Femur (tissue), 1 donor: Measurements from ENCODE around the gene POU2F1.
A peak's percentile ranks its signal among the peaks of the same experiment; 100 is the strongest.

ENCODE experiments used
- DNase-seq: peaks from one replicate; pipeline ENCODE4 v3.0.0-alpha.2; 2017

The POU2F1 gene

DNA sequence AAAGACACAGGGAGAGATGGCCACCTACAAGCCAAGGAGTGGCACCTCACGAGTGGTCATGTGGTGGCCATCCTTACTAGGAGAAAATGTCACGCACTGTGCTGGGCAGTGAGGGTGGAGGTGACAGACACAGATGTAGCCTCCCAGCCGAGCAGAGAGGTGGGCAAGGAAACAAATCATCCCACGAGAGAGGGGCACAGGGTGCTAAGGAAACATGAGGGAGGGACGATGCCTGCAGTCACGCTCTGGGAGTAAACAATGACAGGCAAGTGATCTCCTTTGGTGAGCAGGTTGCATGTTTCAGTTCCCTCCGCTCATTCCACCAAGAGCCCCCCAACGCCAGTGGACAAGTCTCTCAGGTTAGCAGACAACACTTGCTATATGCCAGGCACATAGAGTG is 231.8 kb downstream of the POU2F1 start:
- DNase-seq: no peak

DNA sequence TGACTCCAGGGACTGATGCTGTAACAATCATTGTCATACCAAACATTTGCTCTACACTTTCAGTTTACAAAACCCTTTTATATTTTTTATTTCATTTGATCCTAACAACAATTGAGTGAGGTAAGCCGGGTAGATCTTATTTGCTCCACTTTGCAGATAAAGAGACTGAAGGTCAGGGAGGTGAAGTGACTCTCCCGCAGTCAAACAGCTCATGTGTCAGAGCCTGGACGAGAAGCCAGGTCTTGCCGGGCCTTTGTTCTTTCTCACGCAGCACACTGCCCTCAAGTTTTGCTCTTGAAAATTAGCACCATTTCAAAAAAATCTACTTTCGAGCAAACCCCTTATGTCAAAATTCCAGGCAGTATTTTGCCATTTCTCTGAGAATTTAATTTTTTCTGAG is 232.4 kb downstream of the POU2F1 start:
- no peak for DNase-seq

DNA sequence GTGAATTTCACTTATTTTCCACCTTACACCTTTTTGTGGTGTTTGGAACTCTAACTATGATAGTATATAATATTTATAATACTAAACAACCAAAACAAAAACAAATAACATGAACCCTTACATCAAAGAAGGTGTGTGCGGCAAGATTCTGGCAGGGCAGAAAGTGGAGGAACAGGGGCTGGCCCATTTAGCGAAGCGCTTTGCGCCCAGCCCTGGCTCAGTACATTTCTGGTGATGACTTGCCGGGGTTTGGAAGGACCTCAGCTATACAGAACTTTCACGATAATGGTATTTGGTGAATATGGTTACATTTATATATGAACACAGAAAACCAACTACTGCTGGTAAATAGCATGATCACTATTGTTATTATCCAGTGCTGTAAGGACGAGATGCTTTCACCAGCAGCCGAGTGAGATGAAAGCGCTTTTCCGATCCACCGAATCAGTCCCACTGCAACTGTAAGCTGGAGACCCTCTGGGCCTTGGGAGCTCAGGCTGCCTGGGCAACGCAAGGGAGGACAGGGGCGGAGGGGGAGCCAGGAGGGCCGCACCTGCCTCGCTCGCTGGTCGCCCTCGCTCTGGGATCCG is 233.7 kb downstream of the POU2F1 start:
- DNase-seq: no peak

DNA sequence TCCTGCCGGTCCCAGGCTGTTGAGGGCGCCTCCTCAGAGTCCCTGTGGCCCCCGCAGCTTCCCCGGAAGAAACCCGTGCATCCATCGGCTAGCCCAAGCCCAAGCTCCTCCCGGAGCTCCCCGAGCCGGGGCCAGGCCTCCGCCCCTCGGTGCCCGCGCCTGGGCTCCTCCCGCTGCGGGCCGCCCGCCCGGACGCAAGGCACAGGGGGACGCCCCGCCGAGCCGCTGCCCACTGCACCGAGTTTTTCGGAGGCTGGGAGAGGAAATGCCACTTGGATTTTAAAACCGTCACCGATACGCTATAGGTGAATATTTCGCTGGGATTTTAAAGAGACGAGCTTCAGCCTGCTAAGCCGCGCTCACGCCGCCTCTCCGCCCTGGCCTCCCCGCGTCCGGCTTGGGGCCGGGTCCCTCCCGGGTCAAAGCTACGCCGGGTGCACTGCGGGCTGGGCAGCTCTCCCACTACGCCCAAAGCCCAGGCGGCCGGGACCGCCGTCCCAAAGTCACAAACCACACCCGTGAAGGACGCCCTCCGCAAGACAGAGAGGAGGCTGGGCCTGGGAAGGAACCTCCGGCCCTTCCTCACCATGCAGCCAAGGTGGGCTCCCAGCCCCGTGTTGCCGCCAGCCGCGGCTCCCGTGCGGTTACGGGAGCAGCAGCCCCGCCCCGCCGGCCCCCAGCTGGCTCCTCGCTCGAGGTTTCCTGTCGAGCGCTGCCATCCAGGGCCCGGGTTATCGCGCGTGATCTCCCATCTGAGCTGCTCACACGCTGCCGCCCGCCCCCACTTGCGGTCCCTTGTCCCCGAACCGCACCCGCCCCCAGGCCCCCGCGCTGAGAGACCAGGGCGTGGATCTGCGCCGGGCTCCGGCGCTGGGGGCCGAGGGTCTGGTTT is 234.5 kb downstream of the POU2F1 start:
- peak; percentile 69 for DNase-seq

DNA sequence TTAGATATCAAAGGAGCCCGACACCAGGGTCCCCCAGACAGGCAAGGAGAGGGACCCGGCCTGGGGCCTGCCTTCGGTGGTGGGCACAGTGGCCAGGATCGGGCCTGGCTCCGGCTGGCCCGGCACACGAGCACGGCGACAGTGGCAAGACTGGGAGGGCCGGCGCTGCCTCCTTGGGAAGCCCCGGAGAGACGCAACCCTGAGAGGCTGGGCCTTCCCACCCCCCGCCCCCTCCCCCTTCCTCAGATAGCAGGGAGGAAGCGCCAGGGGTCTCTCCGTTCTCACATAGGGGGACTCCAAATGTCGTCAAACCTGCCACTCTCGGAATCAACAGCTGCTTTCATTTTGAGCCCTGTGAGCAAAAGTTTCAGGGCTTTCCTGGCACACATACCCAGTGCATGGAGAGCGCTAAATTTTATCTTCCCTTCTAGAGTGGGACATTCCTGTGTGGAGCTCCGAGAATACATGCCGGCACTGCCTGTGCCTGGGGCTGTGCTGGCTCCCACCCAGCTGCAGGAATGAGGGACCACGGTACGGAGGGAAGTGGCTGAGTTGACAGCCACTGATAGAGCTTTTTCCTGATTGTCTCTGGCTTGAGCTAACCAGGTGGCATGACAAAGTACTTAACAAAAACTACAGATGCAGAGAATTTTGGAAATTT is 235.2 kb downstream of the POU2F1 start:
- DNase-seq: peak; percentile 47

DNA sequence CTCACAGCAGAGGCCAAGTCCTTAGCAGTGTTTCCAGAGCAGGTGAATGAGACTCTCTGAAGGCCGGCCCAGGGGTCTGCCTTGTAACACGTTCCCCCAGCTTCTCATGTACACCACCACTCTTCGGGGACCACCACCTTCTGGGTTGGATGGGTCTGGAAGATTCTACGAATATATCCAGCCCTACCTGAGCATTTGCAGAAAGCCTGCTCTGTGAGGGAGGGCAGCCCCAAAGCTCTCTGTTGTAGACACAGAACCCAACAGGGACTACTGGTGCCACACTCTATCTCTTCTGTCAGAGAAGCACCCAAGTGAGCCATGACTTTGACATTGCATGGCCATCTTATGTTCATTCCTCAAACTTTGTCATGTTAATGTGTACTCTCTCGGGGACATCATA is 235.8 kb downstream of the POU2F1 start:
- DNase-seq: no peak

DNA sequence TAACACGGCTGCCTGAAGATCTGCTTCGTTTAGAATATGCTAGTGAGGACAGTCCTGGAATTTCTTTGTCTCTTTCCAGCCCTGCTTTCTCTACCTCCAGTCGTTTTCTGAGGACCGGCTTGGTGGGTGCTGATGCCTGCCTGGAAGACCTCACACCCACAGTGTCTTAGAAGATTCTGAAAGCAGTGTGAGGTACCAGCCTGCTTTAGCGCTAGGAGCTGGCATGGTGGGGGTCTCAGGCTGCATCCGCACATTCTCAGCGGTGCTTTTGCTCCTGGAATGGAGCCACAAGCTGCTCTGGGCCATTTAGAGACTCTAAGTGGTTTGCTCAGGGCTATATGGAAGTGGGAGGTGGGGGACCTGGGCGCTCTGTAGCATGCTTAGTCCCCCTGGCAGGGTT is 236.2 kb downstream of the POU2F1 start:
- DNase-seq: no peak

DNA sequence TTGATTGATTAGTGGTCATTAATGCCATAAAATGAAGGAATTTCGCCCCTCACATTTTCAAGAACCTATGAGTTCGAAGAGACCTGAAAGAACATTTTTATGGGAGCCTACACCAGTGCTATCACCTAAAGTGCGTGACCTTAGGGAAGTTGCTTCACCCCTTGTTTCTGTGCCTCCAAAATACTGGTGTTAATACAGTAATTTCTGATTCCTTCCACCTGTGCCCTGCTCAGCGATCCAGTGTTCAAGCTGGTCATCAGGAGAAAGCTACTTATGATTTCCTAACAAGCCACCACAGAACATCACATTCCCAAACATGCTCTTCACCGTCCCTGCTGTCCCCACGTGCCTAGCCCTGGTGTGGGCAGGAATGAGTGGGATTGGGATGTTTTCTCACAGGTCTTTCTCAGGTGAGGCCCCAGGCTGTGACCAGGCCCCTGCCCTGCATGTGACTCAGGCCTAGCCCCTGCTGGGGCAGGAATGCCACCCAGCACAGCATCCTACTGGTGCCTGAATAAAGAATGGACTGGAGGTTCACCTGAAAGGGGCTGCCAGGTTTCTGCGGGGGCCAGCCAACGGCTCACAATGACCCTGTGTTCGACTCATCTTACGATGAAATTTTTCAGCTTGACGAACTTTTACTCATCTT is 237.4 kb downstream of the POU2F1 start:
- no peak for DNase-seq

DNA sequence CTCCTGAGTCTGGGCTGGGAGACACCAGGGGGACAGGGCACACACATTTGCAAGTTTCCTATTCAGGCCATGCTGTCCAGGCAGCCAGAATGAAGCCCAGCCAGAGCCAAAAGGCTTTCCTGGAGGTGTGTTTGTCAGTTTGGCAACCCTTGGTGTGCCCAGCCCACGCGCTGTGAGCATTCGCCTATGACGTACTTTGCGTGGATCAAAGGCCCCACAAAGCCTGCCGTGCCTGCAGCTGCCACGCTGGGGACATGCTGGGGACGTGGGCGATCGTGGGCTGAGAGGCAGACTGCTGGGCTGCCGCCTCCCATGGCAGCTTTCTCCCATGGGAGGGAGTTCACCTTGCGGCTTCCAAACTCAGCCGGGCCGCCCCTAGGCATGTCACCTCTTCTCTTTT is 240.2 kb downstream of the POU2F1 start:
- DNase-seq: no peak

DNA sequence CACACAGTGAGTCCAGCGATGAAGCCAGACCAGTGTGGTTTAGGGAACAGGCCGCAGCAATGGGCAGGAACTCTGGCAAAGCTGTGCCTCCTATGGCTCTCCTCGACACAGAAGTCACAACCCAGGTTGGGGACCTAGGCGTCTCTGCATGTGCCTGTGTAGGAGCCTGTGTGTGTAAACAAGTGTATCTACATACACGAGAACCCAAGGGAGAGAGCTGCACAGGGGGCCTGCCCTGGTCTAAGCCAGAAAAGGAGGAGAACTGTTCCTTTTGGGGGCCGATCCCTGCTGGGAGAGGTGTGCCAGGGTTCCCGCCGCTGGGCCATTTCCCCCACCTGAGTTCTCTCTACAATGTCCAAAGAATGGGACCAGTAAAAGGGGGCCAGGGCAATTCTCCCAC is 241.7 kb downstream of the POU2F1 start:
- no peak for DNase-seq

DNA sequence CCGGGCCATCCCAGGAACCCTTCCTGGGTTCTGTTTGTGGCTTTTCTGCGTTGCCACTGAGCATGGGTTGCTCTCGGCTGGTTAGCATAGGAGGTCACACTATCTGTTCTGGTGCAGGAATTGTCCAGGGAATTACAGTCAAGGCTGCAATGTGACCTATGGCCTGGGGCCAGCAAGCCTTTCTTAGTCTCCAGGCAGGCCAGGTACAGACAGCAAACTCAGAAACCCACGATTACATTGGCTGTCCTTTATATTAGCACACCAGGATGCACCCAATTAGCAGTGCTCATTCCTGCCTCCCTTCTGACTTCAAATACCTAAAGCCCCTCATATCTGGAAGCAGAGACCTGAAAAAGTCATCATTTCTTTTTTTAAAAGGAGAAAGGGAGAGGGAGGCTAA is 242.4 kb downstream of the POU2F1 start:
- DNase-seq: no peak

DNA sequence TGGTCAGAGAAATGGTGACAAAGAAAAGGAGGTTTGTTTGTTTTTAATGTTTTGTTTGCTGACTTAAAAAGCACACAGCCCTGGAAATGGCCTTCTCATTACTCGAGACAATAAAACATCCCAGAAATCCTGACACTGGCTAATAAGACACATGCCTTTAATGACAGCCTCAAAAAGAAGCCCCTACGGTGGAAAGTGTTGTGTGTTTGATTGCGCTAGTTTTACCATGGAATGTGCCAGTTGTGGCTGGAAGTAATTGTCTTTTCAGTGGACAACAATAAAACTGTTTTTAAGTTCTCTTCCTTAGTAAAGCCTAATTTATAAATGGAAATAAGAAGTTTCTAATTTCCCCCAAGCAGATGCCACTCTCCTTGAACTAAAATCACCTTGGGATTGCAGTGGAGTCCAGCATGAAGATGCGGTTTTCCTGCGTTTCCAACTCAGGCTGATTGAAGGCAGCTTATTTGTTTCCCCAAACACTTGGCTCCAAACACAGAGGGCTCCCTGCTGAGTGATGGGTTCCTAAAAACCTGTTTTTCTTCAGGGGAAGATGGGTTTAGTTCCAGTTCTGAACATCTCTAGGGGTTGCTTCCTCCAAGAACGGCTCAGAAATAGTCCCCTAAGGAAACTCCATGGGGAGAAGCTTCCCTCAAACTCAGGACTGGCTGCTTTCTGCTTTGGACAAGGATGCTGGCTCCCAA is 243.3 kb downstream of the POU2F1 start:
- no peak for DNase-seq

DNA sequence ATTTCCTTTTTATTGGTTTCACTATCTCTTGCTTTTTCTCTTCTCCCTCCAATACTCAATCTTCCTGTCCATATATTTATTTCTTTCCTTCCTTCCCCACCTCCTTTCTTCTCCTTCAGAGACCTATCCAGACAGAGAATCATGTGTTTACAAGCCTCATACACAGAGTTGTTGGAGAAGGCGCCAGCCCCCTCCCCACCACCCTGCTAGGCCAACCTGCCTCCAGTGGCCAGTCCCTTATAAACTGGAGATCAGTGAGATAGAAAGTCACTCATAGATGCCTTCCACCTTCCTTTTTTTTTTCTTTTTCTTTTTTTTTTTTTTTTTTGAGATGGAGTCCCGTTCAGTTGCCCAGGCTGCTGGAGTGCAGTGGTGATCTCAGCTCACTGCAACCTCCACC is 244.3 kb downstream of the POU2F1 start:
- DNase-seq: no peak

DNA sequence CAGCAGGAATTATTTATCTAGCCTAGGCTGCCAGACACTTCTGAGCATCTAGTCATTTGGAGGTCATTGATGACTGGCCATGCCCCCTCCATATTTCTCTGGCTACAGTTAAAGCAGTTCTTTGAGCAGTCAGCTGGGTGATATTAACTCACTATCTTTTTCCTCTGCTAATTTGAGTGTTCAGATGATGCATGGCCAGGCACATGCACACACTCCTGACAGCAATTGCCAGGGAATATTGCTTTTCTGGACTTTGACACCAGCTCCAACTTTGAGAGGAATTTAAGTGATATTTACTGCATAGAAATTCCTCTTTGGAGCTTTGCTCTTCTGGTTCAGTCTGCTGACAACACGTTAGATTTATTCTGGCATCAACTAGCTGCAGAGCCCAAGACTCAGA is 245.1 kb downstream of the POU2F1 start:
- DNase-seq: no peak

DNA sequence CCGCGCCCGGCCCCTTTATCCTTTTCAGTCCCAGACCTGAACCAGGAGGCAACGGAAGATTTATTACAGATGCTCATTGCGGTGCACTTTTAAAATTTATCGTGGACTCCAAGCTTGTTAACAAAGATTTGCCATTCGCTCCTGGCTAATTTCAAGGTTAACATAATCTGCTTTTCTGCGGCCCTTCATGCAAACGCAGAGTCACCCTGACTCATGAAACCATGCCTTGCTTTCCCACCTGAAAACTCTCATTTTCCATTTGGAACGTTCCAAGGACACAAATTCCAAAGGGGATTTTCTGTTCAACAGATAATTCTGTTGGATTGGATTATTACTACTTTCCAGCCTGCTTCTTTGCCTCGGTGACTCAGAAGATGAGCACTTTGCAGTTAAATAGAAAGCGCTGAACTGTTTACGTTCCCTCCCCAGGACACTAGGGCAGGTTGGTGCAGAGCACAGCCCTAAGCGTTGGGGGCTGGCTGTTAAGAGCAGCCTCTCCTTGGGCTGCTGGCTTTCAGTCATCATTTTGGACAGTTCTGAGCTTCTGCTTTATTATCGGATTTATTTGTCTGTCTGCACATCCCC is 246.5 kb downstream of the POU2F1 start:
- DNase-seq: no peak

DNA sequence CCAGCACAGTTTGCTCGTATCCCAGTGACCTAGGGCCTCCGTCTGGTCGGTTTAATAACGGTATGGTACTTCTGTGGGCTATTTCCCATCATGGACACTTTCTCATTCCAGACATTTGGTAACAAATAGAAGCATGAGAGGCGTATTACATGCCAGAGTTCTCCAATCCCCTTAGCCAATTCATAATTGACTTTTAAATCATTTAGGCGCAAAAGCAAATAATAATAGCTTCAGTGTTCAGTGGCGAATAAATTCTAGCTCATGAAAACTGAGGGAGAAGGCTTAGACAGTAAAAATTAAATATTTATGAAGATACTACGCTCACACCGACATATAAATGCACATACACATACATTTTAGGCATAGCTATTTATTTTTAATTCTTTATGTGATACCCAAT is 247.1 kb downstream of the POU2F1 start:
- DNase-seq: no peak

DNA sequence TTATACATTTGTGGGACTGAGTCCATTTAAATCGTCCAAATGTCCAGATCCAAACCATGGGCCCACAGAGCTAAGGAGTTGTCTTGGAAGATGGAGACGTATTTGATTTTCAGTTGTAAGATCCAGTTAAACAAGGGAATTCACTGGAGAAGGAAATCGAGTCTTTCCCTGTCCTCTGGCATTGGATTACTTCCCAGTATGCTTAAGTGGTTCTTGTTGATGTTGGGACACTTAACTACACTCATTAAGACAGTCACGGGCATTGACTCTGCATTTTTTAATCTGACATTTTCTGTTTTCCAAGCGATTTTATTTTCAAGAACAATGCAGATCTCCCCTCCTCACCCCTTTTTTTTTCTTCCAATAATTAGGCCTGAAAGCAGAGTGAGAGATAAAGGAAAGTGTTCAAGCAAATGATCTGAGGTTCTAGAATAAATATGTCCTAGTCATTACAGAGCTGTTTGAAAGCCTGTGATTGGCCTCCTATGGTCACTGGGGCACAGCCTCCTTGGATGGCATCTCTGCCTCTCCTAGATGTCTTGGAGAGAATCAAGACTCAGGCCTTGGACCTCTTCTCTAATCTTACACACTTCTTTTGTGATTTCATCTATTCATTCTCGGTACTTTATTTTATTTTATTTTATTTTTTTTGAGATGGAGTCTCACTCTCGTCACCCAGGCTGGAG is 248.7 kb downstream of the POU2F1 start:
- no peak for DNase-seq

DNA sequence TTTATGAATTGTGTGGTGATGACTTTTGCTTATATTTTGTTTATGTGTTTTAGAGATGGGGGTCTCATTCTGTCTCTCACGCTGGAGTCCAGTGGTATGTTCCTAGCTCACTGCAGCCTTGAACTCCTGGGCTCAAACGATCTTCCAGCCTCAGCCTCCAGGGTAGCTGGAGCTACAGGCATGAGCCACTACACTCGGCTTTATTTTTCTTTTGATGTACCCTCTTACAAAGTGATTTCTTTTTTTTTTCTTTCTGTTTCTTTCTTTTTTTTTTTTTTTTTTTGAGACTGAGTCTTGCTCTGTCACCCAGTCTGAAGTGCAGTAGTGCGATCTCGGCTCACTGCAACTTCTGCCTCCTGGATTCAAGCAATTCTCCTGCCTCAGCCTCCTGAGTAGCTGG is 250.9 kb downstream of the POU2F1 start:
- DNase-seq: no peak

DNA sequence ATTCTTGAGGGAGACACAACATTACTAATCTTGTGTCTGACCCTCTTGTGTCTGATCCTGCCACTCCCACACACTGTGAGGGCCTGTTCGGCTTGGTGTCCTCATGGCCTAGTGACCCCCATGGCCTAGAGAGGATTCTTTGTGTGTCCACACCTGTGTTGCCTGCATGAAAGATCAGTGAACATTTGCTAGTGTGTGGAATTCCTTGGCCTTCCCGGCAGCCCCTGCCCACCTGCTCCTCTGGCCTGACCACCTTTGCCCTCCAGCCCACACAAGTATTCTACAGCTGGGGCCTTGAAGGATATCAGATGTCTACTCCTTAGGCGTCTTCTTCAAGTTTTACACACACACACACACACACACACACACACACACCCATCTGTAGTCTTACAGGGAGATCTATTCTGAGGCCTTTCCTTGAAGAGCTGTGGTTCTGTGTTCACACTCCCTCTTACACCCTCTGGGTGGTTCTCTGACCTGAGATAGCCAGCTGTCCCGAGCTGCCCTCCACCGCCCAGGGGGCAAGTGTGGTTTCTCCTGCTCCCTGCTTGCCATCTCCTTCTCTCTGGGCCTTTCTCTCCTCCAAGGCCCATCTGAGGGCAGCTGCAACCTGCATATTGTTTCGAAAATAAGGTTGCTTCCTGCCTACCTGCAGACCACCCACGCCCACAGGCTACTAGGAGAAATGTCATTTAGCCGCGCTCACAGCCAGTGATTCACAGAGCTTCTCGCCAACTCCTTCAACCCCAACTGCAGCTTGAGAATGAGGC is 252.3 kb downstream of the POU2F1 start:
- DNase-seq: no peak

DNA sequence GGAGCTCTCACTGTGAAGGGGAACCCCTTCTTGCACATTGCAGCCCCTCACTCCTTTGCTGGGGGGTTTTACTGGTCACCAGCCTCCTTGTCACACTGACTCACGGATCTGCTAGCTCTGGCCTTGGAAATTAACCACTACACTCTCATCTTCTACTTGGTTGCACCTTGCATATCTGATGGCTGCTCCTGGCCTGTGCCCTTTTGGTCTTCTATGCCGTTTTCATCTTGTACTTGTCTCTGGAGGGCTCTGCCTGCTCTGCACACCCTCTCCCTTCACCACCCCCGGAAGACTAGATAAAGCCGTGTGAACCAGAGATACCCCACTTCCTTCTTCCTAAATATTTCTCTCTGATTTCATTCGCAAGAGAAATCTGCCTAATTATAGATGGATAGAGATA is 253.1 kb downstream of the POU2F1 start:
- DNase-seq: no peak

DNA sequence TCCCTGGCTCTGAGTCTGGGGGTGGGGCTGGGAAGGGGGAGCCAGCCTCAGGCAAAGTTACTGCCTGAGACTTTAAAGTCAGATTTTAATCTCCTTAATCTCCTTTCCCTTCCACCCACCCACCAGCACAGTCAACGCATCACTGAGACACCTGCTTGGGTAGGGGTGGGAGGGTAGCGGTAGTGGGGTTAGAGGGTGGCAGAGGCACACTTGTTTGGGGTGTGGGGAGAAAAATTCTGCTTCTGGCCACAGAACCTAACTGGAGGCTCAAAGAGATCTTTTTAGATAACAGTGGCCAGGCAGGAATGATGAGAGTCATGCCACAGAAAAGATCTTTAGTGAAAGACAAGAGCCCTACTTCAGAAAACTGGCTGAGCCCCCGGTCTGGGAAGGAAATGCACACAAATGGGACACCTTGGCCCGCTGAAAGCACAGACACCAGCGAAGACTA is 253.5 kb downstream of the POU2F1 start:
- no peak for DNase-seq
